HG02571 (cell line): ENCODE data around the gene GABRB3.

Source experiments
- ATAC-seq: cut with Tn5 transposase; IDR thresholded peaks from one replicate; pipeline ENCODE4 v1.9.1; 2021; ENCODE audit warnings: mild to moderate bottlenecking, moderate library complexity; ENCODE audit not compliant: unreplicated experiment

Gene GABRB3

GRCh38 chr15:26772154-26773066 lies at the start of gene GABRB3:
Gene GABRB3 (minus strand): TSS chr15:26773066.
- no peak for ATAC-seq

- no peak for ATAC-seq
These were observed 34.9 kb upstream of the GABRB3 start for GRCh38 chr15:26807517-26808427.

- no peak for ATAC-seq
These were observed 33.7 kb upstream of the GABRB3 start for GRCh38 chr15:26806574-26806973.

GRCh38 chr15:26806151-26806550 lies 33.3 kb upstream of the GABRB3 start:
- ATAC-seq, result no peak

GRCh38 chr15:26805470-26805869 lies 32.6 kb upstream of the GABRB3 start:
- no peak for ATAC-seq

- no peak for ATAC-seq
These were observed 31.4 kb upstream of the GABRB3 start for GRCh38 chr15:26804063-26804804.

GRCh38 chr15:26790118-26790517 lies 17.3 kb upstream of the GABRB3 start:
- ATAC-seq, result no peak

GRCh38 chr15:26781816-26782215 lies 8.9 kb upstream of the GABRB3 start:
- ATAC-seq, result no peak

- ATAC-seq, result no peak
These were observed 1.1 kb upstream of the GABRB3 start for GRCh38 chr15:26773917-26774316.

GRCh38 chr15:26773067-26773877 lies 406 bp upstream of the GABRB3 start:
- ATAC-seq, result no peak

- ATAC-seq, result no peak
These were observed 1.2 kb downstream of the GABRB3 start for GRCh38 chr15:26771578-26772153.

GRCh38 chr15:26771168-26771567 lies 1.7 kb downstream of the GABRB3 start:
- no peak for ATAC-seq

GRCh38 chr15:26767169-26767670 lies 5.6 kb downstream of the GABRB3 start:
- no peak for ATAC-seq

GRCh38 chr15:26766262-26766661 lies 6.6 kb downstream of the GABRB3 start:
- no peak for ATAC-seq

- ATAC-seq, result no peak
These were observed 12.9 kb downstream of the GABRB3 start for GRCh38 chr15:26759986-26760385.

- ATAC-seq, result no peak
These were observed 14.8 kb downstream of the GABRB3 start for GRCh38 chr15:26758079-26758478.

GRCh38 chr15:26757141-26757540 lies 15.7 kb downstream of the GABRB3 start:
- ATAC-seq, result no peak

GRCh38 chr15:26744894-26745293 lies 28.0 kb downstream of the GABRB3 start:
- ATAC-seq, result no peak

- ATAC-seq, result no peak
These were observed 33.1 kb downstream of the GABRB3 start for GRCh38 chr15:26739791-26740190.

GRCh38 chr15:26738996-26739395 lies 33.9 kb downstream of the GABRB3 start:
- ATAC-seq, result no peak
